Endodermal cell (in vitro differentiated cells): ENCODE data around the gene FAM24B. TPM values are rescaled to one million over a fixed set of nuclear protein-coding genes. Genes with fewer than 3 reads are reported as not detected.

ENCODE experiments used
- DNase-seq: peaks from one replicate; pipeline ENCODE4 v3.0.0-alpha.2; 2017
- H3K27ac ChIP-seq: 2 replicates; pipeline ENCODE4 v1.5.1; 2013; ENCODE audit warnings: mild to moderate bottlenecking, low read depth, low read length, moderate library complexity
- H3K27me3 ChIP-seq: 2 replicates; pipeline ENCODE4 v1.6.1; 2013; ENCODE audit warnings: mild to moderate bottlenecking, low read length, moderate library complexity; ENCODE audit not compliant: insufficient read depth, control insufficient read depth, poor library complexity, severe bottlenecking
- H3K36me3 ChIP-seq: 2 replicates; pipeline ENCODE4 v1.7.0; 2013; ENCODE audit warnings: mild to moderate bottlenecking, low read length, moderate library complexity; ENCODE audit not compliant: control insufficient read depth, insufficient read depth
- H3K4me1 ChIP-seq: one replicate; pipeline ENCODE4 v1.7.0; 2013; ENCODE audit warnings: low read length; ENCODE audit not compliant: control insufficient read depth, insufficient read depth
- H3K4me3 ChIP-seq: 2 replicates; pipeline ENCODE4 v1.5.1; 2013; ENCODE audit warnings: mild to moderate bottlenecking, low read length, moderate library complexity
- H3K9ac ChIP-seq: 2 replicates; pipeline ENCODE4 v1.6.1; 2013; ENCODE audit warnings: mild to moderate bottlenecking, low read length, moderate library complexity; ENCODE audit not compliant: poor library complexity, severe bottlenecking; ENCODE audit errors: extremely low read depth
- H3K9me3 ChIP-seq: 2 replicates; pipeline ENCODE4 v1.6.1; 2013; ENCODE audit warnings: mild to moderate bottlenecking, low read length, moderate library complexity; ENCODE audit not compliant: control insufficient read depth
- H3K27ac Mint-ChIP-seq: 2 replicates; pipeline ENCODE4 v1.8.0; 2020; ENCODE audit warnings: mixed read lengths
- H3K27me3 Mint-ChIP-seq: 2 replicates; pipeline ENCODE4 v1.8.0; 2021; ENCODE audit warnings: mild to moderate bottlenecking, mixed read lengths; ENCODE audit not compliant: insufficient read depth
- H3K36me3 Mint-ChIP-seq: 2 replicates; pipeline ENCODE4 v1.8.0; 2020; ENCODE audit warnings: low read depth, mixed read lengths
- H3K4me1 Mint-ChIP-seq: 2 replicates; pipeline ENCODE4 v1.8.0; 2020; ENCODE audit warnings: mixed read lengths
- H3K4me3 Mint-ChIP-seq: 2 replicates; pipeline ENCODE4 v1.8.0; 2020; ENCODE audit warnings: mild to moderate bottlenecking, moderate library complexity, mixed read lengths
- H3K9me3 Mint-ChIP-seq: 2 replicates; pipeline ENCODE4 v1.8.0; 2020; ENCODE audit warnings: mild to moderate bottlenecking, mixed read lengths
- CTCF ChIP-seq: fragments of 200-600 bp; sonication (generic); conservative IDR thresholded peaks from 2 replicates; pipeline ENCODE4 v1.5.0; 2021; ENCODE audit warnings: antibody characterized with exemption, mild to moderate bottlenecking
- WGBS, 2 experiments: methylation state at CpG; one replicate each; pipeline versions ENCODE4 v1.1.5 to v1.1.7; 2013; ENCODE audit warnings: missing lambda C conversion rate in 2 of 2, mixed read lengths in 1 of 2; ENCODE audit not compliant: insufficient coverage in 1 of 2, insufficient read length in 1 of 2; 5-methylcytosine and 5-hydroxymethylcytosine counted together
- total RNA-seq, 2 donors: library from RNA; stranded (reverse); fragmentation: NEBNext Ultra II Directional in 1 of 2; extraction: Animal tissue kit (Norgen Biotek cat#: 25700) in 1 of 2; gene quantifications; 2 replicates in 1 of 2; 3 replicates in 1 of 2; pipeline ENCODE4 v1.2.1, GENCODE V29; 2021

The FAM24B gene
- total RNA-seq, 2 donors from 2014 or later: 2.9 TPM; not detected in 1

DNA sequence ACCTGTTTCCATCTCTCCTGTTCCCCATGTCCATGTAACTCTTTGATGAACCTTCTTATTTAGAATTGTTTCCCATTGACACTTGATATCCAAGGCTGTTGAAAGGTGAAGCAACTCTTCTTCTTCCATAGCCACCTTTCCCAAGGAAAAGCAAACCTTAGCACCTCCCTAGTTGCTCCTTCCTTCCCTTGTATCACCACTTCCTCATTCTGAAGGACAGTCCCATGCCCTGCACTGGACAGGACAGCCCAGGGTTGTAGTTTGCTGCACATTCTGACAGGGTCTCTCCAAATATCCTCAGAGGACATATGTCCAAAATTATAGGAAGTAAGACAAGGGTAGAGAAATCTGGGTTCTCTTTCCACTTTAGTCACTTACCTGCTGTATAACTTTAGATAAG, 39.9 kb downstream of the FAM24B start:
- TF ChIP-seq CTCF: no peak
- DNase-seq: no peak
- H3K36me3 ChIP-seq: no peaks in the 10 kb centered on the region
- peaks cover 28% of the 10 kb centered on the region for H3K36me3 Mint-ChIP-seq
- H3K9ac ChIP-seq: no peak overlapping the region
- H3K27ac Mint-ChIP-seq: no peak overlapping the region
- no peak overlapping the region for H3K4me3 ChIP-seq
- H3K4me1 ChIP-seq: no peaks in the 10 kb centered on the region
- H3K27me3 ChIP-seq: no peaks in the 10 kb centered on the region
- no peak overlapping the region for H3K4me3 Mint-ChIP-seq
- no peak overlapping the region for H3K27ac ChIP-seq
- H3K9me3 ChIP-seq: peaks cover 13% of the 10 kb centered on the region
- H3K27me3 Mint-ChIP-seq: no peaks in the 10 kb centered on the region
- peaks cover 13% of the 10 kb centered on the region for H3K9me3 Mint-ChIP-seq
- H3K4me1 Mint-ChIP-seq: peaks cover 5% of the 10 kb centered on the region

- 83 to 91% methylated on average over 4 of the region's 4 CpGs for WGBS, 2 experiments
These were observed 40.5 kb downstream of the FAM24B start for GRCh38 chr10:122838880-122839279.

GRCh38 chr10:122835908-122836307, 43.5 kb downstream of the FAM24B start:
- H3K36me3 ChIP-seq: no peaks in the 10 kb centered on the region
- H3K27ac ChIP-seq: no peak overlapping the region
- no peaks in the 10 kb centered on the region for H3K9me3 ChIP-seq
- WGBS, 2 experiments: 95 to 100% methylated on average over 1 to 2 of the region's 2 CpGs
- no peak overlapping the region for H3K4me3 ChIP-seq
- H3K27ac Mint-ChIP-seq: no peak overlapping the region
- H3K4me3 Mint-ChIP-seq: no peak overlapping the region
- no peaks in the 10 kb centered on the region for H3K27me3 Mint-ChIP-seq
- DNase-seq: no peak
- H3K4me1 Mint-ChIP-seq: peaks cover 5% of the 10 kb centered on the region
- no peaks in the 10 kb centered on the region for H3K27me3 ChIP-seq
- no peaks in the 10 kb centered on the region for H3K4me1 ChIP-seq
- no peaks in the 10 kb centered on the region for H3K9me3 Mint-ChIP-seq
- TF ChIP-seq CTCF: no peak
- no peak overlapping the region for H3K9ac ChIP-seq
- H3K36me3 Mint-ChIP-seq: peaks cover 22% of the 10 kb centered on the region

More at GRCh38 chr10:122838880-122839279, 40.5 kb downstream of the FAM24B start:
- H3K9me3 ChIP-seq: peaks cover 13% of the 10 kb centered on the region
- H3K36me3 ChIP-seq: no peaks in the 10 kb centered on the region
- H3K36me3 Mint-ChIP-seq: peaks cover 26% of the 10 kb centered on the region
- H3K27me3 Mint-ChIP-seq: no peaks in the 10 kb centered on the region
- no peak overlapping the region for H3K27ac Mint-ChIP-seq
- H3K9me3 Mint-ChIP-seq: peaks cover 13% of the 10 kb centered on the region
- H3K4me3 ChIP-seq: no peak overlapping the region
- H3K27ac ChIP-seq: no peak overlapping the region
- H3K4me1 Mint-ChIP-seq: peaks cover 5% of the 10 kb centered on the region
- DNase-seq: no peak
- no peaks in the 10 kb centered on the region for H3K27me3 ChIP-seq
- no peak overlapping the region for H3K9ac ChIP-seq
- H3K4me1 ChIP-seq: no peaks in the 10 kb centered on the region
- TF ChIP-seq CTCF: no peak
- no peak overlapping the region for H3K4me3 Mint-ChIP-seq
